Forelimb muscle (tissue), 1 donor: Measurements from ENCODE around the gene MYO10. TPM values are rescaled to one million over a fixed set of nuclear protein-coding genes. Genes with fewer than 3 reads are reported as not detected.

Experiments used
- DNase-seq: peaks from one replicate; pipeline ENCODE4 v3.0.0-alpha.2; 2013; ENCODE audit warnings: low read depth
- polyA plus RNA-seq: library from polyadenylated mRNA; unstranded; fragments of 120-200 nt; gene quantifications from one replicate; pipeline ENCODE4 v1.2.1, GENCODE V29; 2013; ENCODE audit not compliant: insufficient read length

Gene MYO10
- polyA plus RNA-seq, 1 donor: 27.2 TPM

GRCh38 chr5:16618138-16618897 lies 317.8 kb downstream of the MYO10 start:
- no peak for DNase-seq

DNA sequence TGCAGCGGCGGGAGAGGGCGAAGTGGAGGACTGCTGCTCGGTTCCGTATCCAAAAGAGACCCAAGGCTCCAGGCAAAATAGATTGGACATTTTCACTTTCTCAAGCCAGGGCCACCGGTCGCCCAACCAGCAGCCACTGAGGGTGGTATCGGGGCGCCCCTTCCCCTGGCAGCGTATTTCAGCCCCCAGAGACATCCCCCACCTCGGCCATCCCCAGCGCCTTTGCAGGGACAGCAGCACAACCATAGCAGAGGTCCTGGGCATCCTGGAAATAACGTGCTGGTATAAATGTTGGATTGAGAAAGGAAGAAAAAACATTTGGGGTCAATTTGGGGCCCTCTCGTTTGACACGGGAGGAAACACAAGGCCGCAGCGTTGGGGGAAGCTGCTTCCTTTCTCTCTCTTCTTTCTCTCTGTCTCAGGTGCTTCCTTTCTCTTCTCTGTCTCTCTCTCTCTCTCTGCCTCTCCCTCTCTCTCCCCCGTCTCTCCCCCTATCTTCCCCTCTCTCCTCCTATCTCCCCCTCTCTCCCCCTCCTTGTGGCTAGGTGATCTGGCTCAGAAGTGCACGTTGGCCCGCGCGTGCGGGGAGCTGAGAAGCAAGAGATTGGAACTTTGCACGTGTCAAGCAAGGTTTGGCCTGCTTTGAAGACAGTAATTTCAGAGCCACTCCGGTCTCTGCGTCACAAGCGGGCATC lies 318.7 kb downstream of the MYO10 start:
- no peak for DNase-seq

DNA sequence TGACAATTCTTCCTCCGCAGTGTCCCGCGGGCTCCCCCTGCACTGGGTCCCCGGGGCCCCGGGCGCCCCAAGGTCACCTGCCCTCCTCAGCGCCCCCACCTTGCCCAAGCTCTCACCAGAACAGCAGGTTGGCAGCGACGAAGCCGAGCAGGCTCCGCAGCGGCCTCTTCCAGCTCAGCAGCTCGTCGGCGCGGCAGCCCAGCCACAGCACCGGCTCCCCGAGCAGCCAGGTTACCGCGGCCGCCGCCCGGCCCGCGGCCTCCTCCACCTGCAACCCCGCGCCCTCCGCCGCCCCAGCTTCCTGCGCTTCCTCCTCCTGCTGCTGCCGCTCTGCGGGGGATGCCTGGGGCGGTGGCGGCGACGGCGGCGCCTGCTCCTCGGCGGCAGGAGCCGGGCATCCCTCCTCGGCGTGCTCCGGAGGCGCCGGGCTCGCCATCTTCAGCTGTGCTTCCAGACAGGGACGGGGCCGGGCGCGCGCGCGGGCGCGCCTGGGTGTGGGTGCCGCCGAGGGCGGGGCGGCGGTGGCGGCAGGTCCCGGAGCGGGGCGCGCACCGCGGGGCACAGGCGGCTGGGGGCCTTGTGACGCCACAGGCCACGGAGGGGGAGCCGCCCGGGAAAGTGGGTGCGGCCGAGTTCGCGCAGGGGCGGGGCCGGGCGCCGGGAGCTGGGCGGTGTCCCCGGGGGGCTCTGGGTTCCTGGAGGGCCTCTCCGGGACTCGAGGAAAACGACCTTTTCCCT lies 319.4 kb downstream of the MYO10 start, which contains the start of gene RETREG1:
Gene RETREG1, minus strand, starts transcription at position 462 of the 738 bp plus-strand sequence. Its CDS starts 26 bp downstream, at position 436.
- no peak for DNase-seq

DNA sequence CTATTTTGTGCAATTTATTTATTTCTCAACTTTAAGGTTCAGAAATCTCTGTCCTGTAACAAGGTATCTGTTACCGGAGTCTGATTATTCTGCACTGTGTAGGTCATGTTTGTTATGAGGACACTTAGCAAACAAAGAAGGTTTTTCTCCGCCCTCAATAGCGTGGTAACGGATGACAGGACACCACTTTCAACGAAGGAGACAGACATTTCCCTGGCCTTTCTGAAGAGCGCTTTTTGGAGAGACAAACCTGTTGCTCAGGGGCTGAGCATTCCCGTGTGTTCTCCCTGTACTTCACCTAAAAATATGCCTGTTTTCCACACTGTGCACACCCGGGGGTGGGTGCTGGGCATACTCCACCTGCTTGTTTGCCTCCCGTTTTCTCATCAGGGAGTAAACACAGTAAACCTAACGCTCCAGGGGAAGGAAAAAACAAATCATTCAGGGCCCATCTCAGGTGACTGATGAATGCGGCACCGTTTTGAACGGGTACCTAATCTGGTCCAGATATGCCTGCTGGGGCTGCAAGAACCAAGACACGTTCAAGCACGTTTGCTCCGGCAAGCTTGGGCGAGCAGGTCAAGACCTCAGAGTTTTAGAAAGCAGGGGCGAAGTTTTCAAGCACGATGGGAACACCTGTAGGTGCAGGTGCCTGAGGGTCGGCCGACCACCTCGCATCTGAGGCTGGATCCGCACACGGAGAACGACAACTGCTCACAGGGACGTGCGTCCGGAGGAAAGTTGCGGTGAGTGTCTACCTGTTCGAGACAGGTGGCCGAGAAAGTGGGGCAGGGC lies 320.1 kb downstream of the MYO10 start:
- DNase-seq: no peak

- no peak for DNase-seq
Measured at GRCh38 chr5:16612007-16612406, 324.1 kb downstream of the MYO10 start.
